Adipose tissue (tissue), 3 donors: ENCODE measurements around the gene PARVA. TPM values are rescaled to one million over a fixed set of nuclear protein-coding genes. Genes with fewer than 3 reads are reported as not detected.

ENCODE experiments used
- H3K27ac ChIP-seq: one replicate; pipeline ENCODE4 v1.5.1; 2013; ENCODE audit warnings: low read depth, low read length
- WGBS, 3 donors: extraction: QIAGEN DNeasy Blood & Tissue Kit; methylation state at CpG; one replicate each; pipeline ENCODE4 v1.1.7; 2013; 5-methylcytosine and 5-hydroxymethylcytosine counted together
- polyA plus RNA-seq, 3 donors: library from polyadenylated mRNA; stranded (reverse); fragments of 200-250 nt; gene quantifications; one replicate each; pipeline ENCODE4 v1.2.3, GENCODE V29; 2013
- donor health status: healthy with polysubstance abuse.
- donor health status: Bipolar disorder and iron deficiency.
- donor health status: healthy.

PARVA gene
- polyA plus RNA-seq, 3 donors = 20.3 to 81.9 (median 60.5) TPM

DNA sequence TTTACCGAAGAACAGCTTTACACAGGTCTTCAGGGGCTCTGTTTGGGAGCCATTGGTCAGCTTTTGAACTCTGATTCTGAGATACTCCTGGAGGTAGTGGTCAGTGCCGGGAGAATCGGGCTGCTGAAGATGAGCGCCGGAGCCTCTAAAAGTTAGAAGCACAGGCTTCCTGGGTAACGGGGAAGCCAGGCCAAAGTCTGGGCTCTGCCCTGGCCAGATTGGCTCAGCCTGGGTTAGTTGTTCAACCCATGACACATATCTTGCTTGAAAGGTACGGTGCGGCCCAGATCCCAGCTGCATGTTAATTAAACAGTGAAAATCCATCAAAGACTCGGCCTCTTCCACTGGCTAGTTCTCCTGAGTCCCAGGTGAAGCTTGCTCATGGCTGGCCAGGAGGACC, 18.0 kb downstream of the PARVA start:
- H3K27ac ChIP-seq = no peak overlapping the region
- WGBS, 3 donors = 75 to 94% (median 90%) methylated on average over 9 of the region's 9 CpGs

DNA sequence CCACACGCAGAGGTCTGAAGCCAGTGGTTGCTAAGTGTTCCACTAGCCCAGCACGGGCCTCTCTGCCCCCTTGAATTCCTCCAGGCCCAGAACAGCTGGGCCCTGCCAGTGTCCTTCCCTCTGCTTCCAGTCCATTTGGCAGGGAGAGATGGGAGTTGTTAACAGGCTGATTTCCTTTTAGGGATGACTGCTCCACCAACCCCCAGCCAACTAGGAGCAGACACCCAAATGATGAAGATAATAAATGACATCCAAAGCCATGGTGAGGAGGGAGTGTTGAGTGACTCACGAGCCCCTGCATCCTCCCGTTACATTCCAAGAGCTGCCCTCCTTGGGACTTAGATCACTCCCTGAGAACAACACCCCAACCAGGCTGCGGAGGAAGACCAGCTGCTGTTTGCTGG, 20.6 kb downstream of the PARVA start:
- no peak overlapping the region for H3K27ac ChIP-seq
- WGBS, 3 donors = 48 to 72% (median 55%) methylated on average over 5 of the region's 5 CpGs

DNA sequence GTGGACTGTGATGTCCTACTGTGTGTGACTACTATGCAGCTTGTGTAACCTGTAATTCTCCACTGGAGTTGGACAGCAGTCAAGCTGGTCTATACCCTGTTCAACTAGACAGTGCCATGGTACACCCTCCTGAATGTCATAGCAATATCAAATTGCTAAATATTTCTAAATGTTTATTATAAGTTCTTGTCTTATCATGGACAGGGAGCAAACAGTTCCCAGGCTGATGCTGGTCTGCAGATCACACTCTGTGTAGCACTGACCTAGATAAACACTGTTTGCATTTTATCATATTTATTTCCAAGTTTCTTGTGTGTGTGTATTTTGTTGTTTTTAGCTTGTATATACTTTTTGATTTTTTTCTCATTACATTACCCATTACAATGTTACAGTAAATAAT, 22.0 kb downstream of the PARVA start:
- no peak overlapping the region for H3K27ac ChIP-seq

DNA sequence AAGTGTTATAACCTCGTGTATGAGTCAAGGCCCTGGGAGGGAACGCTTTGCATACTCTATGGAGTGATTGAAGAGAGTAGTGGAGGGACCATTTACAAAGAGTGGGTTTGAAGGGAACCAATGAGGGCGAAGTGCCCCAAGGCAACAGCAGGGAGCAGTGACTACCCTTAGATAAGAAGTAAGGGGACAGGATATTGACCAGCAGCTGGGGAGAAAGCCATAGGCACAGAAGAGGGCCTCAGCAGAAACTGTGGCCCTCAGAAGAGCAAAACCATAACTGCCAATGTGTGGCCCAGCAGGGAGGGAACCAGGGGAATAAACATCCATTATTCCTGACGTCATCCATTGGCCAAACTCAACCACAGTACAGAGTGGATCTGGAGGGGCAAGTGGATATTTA, 24.7 kb downstream of the PARVA start:
- WGBS, 3 donors = 80 to 92% (median 84%) methylated on average over 4 of the region's 4 CpGs
- H3K27ac ChIP-seq = no peak overlapping the region

DNA sequence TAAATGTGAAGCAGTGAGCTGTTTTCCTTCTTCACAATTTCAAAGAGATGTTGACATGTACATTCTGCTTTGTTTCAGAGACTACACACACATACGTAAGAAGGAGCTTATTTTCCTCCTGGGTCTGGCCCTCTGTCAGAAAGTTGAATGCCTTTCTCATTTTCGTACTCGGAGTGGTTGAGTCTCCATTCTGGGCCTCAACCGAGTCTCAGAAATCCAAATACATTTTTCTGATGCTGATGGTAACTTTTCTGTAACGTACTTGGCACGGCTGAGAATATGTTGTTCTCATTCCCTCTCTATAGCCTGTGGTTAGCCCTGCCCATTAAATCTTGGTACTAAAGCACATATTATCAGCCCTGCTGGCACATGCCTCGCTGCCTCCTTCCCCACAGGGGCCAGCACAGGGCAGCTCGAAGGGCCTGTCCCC, 25.3 kb downstream of the PARVA start:
- 65 to 75% (median 66%) methylated on average over 8 of the region's 8 CpGs for WGBS, 3 donors
- no peak overlapping the region for H3K27ac ChIP-seq

DNA sequence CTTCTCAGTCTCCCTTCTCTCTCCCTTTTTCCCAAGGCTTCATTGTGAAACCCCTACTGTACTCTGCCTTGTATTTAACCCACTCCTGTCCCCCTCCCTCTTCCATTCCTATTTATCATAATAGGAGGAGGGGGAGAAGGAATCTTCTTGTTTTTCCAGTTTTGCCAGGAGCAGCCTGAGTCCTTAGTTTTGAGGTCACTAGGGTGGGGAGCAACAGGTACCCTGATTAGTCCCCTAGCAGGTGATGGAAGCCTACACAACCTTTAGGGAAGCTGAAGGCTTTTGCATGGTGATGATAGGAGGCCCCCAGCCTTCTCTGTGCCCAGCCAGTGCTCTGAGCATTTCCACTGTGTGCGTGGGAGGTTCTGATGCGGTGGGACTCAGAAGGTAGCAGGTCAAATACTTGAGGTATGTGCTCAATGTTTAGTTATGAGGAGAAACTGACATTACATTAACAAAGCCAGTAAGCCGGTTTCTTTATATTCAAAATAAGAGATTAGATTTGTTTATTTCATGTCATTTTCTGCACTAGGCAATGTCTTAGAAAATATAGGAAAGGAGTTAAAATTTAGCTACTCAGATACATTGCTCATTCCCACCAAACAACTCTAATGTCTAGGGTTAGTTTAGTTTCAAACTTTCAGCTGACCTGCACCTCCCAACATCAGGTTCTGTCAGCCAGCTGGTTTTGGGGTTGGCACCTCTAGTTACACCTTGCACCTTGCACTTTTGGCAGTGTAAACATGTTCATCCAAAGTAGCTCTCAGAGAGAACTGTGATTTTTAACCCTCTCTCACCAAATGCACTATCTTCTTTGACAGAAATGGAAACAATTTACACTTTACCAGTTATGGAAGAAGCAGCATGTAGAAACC, 26.0 kb downstream of the PARVA start:
- H3K27ac ChIP-seq = no peak overlapping the region

DNA sequence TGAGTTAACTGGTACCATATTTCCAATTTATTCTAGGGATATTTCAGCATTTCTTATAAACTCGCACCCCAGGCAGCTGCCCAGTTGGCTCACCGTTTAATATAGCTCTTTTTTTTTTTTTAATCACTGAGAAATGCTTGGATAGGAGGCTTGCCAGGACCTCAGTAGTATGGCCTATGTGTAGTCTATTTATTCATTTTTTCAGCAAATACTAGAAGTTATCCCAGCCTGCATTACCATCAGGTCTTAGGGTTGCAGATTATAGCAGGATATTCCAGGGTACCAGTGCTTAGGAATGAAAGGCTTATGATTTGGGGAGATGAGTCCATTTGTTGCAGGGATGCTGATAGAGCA, 26.6 kb downstream of the PARVA start:
- no peak overlapping the region for H3K27ac ChIP-seq
- 26 to 59% (median 35%) methylated on average over 2 of the region's 2 CpGs for WGBS, 3 donors

More for the DNA sequence above, 26.0 kb downstream of the PARVA start:
- 47 to 86% (median 79%) methylated on average over 3 of the region's 3 CpGs for WGBS, 3 donors

DNA sequence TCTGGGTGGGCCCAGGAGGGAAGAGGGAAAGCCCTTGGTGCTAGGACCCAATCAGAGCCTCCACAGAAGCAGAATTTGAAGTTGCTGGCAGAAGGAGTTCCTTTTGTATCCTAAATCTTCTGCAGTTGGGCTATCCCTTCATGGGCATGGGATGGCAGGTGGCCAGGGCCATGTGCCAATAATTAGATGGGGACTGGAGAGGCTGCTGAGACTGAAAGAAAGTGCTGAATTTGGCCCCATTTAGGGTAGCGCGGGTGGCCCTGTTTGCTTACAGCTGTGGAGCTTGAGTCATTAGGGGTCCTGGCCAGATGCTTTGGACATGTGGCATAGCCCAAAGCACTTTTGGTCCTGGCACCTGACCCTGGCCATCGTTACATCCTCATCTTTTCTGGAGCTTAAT, 27.1 kb downstream of the PARVA start:
- H3K27ac ChIP-seq = no peak overlapping the region
- 87 to 97% (median 87%) methylated on average over 3 of the region's 3 CpGs for WGBS, 3 donors

DNA sequence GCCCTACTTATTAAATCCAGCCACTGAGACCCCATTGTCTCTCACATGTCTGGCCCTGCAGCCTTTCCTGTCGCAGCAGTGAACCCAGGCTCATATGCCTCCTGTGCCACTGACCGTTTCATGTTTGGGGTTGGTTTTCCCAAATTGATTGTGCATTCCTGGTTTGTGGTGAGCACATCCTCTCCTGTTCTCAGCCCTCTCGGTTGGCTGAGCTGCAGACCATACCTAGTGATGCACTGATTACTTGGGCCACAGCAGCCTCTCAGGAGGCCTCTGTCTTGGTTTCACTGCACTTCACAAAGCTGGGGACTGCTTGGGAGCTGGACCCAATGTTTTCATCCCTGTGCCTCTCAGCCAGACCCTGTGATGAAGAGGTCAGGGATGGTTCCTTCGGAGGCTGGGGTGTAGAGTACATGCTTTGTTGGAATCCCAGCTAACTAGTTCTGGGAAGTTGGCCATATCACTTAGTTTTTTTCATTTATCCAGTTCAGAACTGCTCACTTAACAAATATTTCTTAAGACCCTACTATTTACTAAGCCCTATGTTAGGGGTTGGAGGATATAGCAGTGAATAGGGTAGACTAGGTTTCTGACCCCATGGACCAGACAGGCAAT, 30.9 kb downstream of the PARVA start:
- H3K27ac ChIP-seq = no peak overlapping the region
- 81 to 94% (median 85%) methylated on average over 4 of the region's 4 CpGs for WGBS, 3 donors

DNA sequence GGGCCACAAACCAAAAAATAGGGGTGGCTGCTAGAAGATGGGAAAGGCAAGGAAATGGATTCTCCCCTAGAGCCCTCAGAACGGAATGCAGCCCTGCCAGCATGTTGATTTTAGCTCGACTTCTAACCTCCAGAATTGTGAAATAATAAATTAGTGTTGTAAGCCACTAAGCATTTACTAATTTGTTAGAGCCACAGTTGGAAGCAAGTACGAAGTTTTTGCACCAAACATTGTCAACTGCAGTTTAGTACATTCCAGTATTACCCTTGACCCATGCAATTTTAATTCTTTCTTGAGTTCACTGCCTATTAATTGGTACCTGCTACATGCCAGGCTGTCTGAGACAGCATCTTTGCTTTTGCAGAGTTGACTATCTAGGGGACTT, 32.2 kb downstream of the PARVA start:
- no peak overlapping the region for H3K27ac ChIP-seq
- WGBS, 3 donors = 49 to 63% (median 62%) methylated on average over 3 of the region's 3 CpGs

DNA sequence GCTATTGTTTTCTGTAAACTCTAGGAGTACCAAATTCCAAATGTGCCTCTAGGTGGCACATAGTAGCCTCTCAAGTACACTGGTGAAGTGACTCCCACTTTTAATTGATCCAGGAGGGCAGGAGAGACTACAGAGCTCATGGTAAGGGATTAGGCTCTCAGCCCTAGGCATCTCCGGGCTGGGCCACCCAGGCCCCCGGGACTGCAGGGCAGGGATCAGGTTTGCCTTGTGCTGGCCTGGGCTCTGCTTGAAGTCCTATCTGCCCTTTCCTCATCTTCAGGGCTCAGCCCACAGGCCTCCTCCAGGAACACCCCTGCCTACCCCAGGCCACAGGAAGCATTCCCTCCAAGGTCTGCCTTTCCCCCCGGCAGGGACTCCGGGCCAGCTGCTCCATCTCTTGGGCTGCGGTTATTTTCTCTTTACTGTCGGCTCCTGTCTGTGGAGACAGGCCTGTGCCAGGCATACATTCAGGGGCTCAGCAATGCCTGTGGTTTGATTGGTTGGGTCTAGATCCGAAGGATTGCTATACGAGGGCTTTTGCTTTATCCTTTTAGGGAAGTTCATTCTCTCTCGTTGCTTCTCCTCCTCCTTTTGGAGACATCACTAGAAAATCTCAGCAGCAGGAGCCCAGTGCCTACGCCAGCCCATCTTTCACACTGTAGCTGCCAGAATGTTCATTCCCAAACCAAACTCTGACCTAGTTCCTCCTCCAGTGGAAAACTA, 32.8 kb downstream of the PARVA start:
- 35 to 47% (median 43%) methylated on average over 10 of the region's 10 CpGs for WGBS, 3 donors
- H3K27ac ChIP-seq = no peak overlapping the region

DNA sequence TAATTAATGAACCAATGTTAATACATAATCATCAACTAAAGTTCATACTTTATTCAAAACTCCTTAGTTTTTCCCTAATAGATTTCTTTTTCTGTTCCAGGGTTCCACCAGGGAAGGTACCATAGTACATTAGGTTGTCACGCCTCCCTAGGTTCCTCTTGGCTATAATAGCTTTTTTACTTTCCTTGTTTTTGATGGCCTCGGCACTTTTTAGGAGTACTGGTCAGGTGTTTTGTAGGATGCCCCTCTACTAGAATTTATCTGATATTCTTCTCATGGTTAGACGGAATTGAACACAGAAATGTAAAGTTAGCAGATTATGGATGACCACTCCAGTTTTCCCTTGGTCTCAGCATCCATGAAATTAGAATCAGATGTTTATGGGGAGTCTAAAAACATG, 34.0 kb downstream of the PARVA start:
- WGBS, 3 donors = 87 to 96% (median 88%) methylated on average over 3 of the region's 3 CpGs
- H3K27ac ChIP-seq = no peak overlapping the region

DNA sequence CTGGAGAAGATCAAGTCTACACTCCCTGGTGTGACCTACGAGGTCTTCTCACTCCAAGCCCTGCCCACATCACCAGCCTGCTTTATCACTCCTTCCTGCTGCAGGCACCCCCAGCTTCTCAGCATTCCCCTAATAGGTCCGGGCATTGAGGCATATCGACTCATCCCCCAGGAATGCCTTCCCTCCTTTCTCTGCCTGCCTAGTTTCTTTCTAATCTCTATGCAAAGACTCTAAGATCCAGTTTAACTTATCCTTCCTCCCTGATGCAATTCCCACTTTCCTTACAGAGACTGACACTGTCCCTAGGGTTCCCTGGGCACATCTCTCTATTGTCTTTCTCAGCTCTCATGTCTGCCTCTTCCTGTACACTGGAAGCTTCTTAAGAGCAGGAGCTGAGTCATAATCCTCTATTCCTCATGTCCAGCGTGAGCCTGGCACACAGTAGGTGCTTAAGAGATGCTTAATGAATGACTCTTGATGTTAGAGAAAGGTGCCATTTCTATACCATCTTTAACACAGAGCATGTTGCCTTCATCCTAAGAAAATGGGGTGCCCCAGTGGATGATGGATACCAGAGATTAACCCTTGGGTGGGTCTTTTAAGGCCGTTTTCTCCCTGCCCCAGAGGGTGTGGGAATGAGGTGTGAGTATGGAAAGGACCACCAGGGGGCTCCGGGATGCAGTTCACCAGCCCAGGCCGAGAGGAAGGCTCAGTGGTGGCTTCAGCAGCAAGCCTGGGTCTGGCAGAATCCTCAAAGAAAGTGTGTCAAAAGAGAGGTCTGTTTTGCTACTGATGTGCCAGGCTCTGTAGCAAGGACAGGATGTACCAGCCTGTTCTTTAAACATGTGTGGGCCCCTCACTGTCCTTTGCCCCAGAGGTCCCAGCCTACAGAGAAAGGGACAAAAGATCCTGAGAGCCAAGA, 34.7 kb downstream of the PARVA start:
- WGBS, 3 donors = 32 to 45% (median 32%) methylated on average over 7 of the region's 7 CpGs
- no peak overlapping the region for H3K27ac ChIP-seq

DNA sequence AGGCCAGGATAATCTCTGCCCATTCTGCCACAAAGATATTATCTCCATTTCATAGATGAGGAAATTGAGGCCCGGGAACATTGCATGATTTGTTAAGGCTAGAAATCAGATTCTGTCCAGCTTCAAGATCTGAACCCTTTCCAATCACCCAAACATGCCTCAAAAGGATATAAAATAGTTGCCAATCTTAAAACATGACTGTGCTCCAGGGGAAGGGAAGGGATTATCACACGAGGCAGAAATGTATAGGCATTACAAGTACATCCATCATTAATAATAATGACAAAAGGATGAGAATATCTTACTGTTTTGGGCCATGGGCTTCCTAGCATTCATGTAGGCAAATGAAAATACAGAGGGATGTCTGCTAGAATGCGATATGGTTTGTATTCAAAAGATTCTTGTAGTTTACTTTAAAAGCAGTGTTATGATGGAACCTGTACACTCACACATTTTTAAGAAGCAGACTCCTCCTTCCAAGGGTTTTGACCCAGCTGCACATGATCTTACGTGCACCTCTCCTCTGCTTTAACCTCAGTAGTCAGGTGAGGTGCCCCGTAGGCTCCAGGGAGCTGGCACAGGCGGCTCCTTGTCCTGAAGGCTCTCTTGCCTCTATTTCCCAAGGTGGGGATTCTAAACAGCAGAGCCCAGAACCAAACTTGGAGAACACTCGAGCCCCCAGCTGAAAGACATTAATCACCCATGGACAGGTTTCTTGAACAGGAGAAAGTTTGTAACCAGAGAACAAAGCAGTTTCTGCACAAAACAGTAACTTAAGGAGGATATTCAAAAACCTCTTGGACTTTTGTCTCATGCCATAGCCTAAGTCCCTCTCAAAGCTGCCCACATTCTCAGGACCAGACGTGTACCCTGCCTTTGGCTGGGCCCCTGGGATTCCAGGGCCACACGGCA, 36.0 kb downstream of the PARVA start:
- no peak overlapping the region for H3K27ac ChIP-seq
- 57 to 72% (median 67%) methylated on average over 9 of the region's 9 CpGs for WGBS, 3 donors

DNA sequence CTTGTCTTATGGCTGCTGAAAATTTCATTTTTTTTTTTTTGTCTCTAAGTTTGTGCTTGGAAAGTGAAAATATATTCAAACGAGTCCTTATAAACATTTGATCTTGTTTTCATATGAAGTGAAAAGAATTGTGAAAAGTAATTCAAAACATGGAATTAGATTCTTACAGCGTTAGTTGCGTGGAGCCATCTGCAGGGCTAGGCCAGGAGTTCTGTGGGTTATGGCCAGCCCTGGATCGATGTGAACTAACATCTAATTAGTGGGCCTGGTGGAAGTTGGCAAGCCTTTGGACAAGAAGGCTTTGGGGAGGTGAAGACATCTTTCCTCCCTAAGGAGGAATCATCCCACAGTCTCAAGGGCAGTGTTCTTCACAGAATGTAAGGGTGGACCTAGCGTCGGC, 37.2 kb downstream of the PARVA start:
- no peak overlapping the region for H3K27ac ChIP-seq
- 72 to 78% (median 76%) methylated on average over 6 of the region's 6 CpGs for WGBS, 3 donors

DNA sequence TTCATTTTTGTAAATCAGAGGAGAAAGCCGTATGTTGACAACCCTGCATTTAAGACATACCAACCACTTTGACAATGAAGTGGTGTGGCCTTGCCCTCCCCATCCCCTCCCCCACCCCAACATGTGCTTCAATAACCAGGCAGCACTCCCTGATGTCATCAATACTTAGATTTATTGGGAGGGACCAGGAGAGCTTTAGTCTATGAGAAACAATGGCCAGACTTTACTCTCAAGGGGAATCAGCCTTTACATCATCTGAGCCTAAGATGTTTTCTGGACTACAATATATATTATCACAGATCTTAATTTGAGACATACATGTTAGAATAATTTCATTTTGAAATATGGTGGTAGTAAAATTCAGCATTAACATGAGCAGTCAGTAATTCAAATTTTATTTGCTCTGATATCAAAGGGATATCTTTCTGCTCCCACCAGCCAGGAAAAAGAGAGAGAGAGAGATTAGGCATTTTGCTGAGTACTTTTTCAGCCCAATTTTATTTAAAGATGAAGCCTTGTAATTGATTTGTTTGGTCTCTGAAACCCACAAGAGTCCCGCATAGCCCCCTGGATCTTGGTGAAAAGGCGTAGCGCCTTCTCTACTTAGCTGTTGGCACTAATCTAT, 38.1 kb downstream of the PARVA start:
- WGBS, 3 donors = 94 to 97% (median 96%) methylated on average over 4 of the region's 4 CpGs
- H3K27ac ChIP-seq = no peak overlapping the region

DNA sequence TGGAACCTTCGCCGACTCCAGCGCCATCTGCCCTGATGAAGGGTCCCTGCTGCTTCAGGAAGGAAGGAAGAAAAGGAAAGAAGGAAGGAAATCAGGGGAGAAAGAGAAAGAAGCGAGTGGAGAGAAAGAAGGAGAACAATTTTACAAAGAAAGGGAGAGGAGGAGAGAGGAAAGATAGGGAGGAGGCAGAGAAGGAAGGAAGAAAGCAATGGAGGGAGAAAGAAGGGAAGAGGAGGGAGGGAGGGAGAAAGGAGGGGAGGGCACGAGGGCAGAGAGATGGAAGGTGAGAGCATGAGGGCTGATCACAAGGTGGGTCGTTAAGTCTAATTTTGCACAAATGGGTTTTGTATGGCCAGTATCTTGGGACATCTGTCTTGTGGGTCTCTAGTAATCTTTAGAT, 39.2 kb downstream of the PARVA start:
- 84 to 96% (median 91%) methylated on average over 6 of the region's 6 CpGs for WGBS, 3 donors
- H3K27ac ChIP-seq = no peak overlapping the region
